ACHN (cell line): Measurements from ENCODE around the gene DGKI.

Experiments used
- DNase-seq: peaks from one replicate; pipeline ENCODE4 v3.0.0-alpha.2; 2015
- in situ Hi-C: cut with HindIII; loops from 2 replicates; pipeline ENCODE4 v1.10.0; 2017; ENCODE audit warnings: low sequenced_read_pairs, low pct_ligation_motif_present, low pct_unique_long_range_greater_than_20kb

DGKI gene

DNA sequence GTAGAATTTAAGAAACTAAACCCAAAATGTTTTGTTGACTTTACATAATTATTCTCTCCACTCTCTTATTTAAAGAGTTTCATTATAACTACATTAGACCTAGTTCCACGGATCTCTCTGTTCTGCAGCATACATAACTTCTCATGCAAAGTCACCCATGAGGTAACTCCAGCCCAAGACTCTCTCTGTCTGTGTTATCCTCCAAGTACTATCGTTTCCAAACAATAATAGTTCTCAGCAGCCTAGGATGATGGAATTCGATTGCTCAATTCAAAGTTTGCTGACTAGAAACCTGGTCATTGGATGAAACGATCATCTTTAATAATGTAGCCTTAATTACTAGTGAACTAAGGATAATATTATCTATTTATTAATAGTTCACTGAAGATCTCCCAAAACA lies 300.1 kb downstream of the DGKI start:
- in situ Hi-C loops, result no loop called here
- DNase-seq, result no peak

DNA sequence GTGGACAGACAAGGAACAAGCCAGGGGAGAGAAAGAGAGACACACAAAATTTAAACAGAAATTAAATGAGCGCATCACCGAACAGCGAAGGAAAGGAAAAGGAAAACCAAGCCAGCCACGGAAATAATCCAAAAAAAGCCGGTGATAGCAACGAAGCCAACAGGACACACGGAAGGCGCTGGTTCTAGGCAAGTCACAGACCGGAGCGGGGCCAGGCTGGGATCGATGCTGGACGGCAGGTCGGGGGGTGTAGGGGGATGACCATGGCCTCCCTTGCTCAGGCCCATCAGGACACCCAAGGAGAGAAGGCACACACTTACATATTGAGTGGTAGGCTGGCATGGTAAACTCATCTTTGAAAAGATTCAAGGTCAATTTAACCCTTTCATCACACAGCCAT lies 300.8 kb downstream of the DGKI start:
- no peak for DNase-seq
- in situ Hi-C loops, result no loop called here

DNA sequence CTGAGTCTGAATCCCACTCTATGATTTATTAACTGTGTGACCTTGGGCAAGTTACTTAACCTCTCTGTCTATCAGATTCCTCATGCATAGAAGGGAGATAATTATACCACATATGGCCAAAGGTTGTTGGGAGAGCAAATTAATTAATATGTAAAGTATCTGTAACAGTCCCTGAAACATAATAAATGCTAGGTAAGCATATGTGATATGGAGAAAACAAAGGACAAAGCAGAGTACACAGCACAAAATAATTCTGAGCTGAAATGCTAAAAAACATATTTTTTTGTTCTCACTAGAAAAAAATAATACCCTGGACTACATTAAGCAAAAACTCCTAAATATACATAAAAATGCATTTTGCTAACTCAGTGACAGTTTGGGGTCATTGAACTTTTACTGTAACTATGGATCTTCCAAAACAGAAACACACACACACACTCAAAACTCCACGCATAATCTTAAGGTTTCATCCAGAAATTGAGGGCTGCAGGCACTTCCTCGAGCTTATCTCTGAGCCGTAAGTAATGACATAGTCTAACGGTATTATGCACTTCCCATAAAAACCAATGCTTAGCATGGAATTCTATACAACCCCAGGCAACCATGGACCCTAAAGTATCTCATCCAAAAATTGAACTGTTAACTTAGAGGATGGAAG lies 301.6 kb downstream of the DGKI start:
- no peak for DNase-seq
- in situ Hi-C loops, result no loop called here

DNA sequence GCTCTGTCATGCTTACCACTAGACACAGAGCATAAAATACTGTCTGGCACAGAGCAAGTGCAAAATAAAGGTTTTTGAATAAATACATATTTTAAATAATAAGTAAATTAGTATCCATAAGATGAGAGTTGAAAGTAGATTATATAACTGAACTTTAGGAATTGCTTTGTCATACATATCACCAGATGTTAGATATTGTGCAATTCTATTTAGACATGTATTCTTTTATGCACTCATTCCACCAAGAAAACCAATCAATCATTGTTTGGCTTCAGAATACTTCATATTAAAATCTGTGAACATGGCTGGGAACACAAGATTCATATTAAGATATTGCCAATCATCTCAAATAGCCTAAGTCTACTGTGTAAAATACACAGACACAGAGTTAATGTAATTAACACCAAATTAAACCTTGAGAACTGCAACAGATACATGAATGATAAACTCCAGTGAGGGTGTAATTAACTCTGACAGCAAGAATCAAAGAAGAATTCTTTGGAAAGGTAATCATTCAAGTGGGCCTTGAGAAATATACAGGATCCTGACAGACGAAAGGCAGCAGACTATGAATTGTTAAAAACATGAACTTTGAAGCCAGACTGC lies 302.2 kb downstream of the DGKI start:
- in situ Hi-C loops, result no loop called here
- no peak for DNase-seq

DNA sequence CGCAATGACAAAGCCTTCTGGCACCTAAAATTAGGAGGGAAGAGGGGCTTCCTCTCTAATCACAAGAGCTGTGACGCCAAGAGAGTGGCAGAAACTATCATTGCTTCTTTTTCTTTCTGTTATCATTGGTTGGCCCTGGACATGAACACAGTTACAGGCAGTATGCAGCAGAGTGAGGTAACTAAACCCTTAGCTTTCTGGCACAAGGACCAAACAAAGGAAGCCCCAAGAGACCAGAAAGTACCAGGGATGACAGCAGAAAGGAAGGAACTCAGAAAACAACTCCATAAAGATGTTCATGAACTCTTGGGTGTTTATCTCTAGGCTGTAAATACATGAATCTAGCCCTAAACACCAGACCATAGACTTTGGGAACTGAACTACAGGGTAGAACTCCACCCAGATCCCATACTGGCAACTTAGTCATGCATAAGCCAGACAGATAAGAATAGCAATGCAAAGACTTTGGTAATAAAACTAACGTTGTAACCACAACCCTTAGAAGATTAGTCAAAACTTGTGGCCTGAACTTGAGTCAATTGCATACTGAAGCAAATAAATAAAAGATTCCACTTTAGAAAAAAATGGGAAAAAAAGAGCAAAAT lies 307.6 kb downstream of the DGKI start:
- no peak for DNase-seq
- in situ Hi-C loops, result no loop called here

DNA sequence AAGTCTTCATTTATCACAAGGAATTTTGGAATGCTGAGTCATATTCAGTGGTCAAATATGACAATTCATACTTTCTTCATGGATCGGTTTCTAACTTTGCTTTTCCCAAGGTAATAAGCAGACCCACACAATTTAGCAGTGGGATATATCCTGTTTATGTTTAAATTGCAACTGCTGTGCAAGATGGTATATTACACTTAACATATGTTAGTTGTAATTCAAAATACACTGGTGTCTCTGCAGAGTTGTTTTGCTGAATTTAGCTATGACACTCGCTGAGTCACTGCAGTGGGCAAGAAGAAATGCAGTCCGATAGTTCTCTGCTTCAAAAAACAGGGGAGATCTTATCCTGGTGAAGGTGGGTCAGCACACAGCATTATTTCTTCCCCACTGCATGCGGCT lies 308.4 kb downstream of the DGKI start:
- no peak for DNase-seq
- in situ Hi-C loops, result no loop called here

DNA sequence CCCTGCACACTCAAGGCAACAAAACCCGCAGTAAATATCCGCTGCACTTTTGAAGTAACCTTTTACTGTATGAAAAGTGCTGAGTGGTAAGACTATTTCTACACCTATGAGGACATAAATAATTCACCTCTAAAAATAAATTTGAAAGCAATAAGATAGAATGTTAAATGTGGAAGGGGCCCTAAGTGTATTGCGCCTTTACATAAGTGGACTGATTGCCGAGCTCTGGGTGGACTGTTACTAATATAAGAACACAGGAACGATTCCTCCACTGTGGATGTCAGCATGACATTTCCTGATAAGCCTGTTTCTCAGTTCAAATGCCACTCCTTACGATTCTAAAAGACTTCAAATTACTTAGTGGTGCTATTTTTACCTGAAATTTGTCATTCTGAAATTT lies 311.2 kb downstream of the DGKI start:
- no peak for DNase-seq
- in situ Hi-C loops, result no loop called here

DNA sequence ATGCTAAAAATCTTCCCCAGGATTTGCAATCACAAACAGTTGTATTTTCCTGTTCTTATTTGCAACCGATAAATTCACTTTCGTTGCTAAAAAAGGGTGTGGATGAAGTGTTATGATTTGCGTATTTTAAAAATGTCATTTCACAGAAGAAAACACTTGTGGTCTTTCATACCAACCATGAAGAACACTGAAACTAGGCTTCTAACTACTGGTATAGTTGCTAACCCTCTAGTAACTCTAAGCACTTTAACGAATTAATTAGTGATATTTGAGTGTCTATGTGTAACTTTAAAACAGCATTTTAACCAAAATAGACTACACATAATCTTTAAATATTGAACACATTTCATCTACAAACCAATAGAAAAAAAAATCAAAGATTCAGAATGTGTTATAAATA lies 315.1 kb downstream of the DGKI start:
- in situ Hi-C loops, result no loop called here
- DNase-seq, result no peak

DNA sequence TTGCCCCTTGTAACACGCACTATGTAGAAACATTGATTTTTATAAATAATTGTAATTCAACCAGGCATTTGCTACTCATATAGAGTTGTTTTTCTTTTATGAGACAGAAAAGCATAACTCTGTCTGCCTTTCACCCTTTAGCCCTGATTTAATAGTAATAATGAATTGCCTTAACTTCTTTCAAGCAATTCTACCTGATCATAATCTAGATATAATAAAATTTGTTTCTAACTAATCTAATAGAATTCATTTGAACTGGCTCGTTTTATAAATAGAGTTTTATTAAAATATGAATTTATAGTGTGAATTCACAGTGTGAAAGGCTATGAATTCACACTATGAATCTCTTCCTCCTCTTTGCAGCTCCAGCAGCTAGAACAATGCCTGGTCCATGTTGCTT lies 319.1 kb downstream of the DGKI start:
- in situ Hi-C loops, result no loop called here
- DNase-seq, result no peak

DNA sequence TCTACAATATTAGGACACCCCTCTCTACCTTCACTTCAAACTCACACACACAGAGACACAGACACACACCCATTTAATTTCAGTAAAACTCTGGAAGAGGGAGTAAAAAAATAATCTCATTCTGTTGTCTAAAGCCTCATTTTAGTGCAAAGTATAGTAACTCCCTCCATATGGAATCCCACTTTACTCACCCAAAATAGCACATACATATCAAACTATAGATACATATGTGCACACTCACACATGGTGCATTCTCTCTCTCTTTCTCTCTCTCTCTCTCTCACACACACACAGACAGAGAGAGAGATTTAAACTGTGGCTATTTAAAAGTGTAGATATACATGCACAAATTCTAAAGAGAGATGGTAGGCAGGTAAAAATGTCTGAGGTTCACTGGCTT lies 323.6 kb downstream of the DGKI start:
- in situ Hi-C loops, result no loop called here

DNA sequence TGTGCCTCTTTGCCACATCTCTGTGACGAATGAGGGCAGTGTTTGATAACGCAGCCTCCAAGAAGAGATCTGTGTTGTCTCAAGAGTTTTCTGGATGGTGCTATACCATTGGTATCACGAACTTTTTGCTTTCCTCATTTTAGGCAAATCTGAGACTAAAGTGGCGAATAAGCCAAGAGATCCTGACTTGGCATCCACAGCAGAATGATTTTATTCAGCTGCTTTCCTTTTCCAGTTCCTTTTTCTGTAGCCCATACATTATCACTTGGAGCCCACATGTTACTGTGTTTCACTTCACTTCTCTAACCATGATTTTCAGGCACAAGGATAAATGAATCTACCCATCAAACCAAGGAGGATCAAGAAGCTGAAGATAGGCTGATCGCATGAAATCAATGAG lies 325.3 kb downstream of the DGKI start:
- DNase-seq, result no peak
- in situ Hi-C loops, result no loop called here

More for the DNA sequence above, 323.6 kb downstream of the DGKI start:
- DNase-seq, result no peak

DNA sequence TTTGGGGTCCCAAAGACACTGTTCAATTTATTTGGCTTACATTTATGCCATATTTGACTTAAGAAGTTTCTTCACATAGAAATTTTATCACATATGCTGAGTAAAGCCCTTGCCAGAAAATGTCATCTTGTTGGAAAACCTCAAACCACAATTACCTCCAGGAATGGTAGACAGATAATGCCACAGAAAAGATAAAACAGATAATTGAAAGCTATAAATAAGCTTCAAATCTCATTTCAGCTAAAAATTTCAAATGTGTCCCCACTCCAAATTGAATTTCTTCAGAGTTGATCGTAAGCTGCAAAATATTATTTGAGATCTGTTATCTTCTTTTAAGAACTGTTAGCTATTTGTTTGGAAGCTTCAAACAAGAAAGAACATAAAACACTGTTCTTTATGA lies 326.8 kb downstream of the DGKI start:
- in situ Hi-C loops, result no loop called here
- no peak for DNase-seq

DNA sequence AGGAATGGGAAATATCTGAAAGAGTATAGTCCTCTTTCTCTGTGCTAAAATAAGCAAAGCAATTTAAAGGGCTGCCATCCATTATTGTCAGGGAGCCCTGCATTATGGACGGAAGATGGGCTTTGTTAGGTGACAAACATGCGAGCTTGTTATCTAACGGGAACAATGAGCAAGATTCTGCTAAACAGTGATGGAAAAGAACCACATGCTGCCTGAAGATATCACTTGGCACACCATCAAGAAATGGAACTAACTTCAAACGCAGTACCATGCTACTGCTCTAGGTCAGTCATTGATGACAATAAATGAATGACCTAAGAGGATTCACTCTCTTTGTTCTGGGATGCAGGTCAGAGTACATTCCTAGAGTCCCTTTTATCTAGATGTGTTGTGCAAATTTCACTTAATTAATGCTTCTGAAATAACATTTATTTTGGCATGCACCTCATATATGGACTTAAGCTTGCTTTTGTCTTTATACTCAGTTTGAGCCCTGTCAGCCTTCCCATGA lies 327.5 kb downstream of the DGKI start:
- in situ Hi-C loops, result no loop called here
- no peak for DNase-seq

DNA sequence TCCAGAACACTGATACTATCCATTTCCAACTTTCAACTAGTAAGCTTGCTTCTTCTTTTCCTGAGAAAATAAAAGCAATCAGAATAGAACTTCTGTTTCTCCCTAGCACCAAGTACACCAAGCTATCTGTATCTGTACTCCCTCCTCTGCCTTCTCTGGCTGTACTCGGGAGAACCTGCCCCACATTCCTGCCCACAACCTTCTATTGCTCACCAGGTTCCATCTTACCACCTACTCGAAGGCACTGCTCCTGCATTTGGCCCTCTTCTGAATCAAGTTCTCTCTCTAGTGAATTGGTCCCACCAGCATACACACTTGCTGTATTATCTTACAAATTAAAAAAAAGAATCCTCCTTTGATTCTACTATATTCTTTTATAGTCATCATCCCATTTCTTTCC lies 333.7 kb downstream of the DGKI start:
- in situ Hi-C loops, result no loop called here

DNA sequence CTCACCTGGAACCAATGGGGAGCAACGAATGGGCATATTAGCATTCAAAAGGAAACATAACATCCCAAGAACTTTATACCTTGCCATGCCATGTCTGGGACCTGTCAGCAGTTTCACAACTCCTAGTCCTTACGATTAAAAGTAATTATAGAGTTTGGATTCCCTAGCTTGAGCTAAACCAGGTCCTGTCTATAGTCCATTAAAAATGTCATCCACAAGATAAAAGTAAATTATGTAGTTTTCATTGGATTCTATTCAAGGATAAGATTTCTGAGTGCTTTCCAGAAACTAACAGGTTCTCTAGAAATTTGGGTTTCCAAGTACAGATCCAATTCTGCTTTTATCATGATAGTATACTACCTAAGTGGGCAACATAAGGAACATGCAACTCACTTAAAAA lies 339.7 kb downstream of the DGKI start:
- no peak for DNase-seq
- in situ Hi-C loops, result no loop called here

More for the DNA sequence above, 333.7 kb downstream of the DGKI start:
- DNase-seq, result no peak

DNA sequence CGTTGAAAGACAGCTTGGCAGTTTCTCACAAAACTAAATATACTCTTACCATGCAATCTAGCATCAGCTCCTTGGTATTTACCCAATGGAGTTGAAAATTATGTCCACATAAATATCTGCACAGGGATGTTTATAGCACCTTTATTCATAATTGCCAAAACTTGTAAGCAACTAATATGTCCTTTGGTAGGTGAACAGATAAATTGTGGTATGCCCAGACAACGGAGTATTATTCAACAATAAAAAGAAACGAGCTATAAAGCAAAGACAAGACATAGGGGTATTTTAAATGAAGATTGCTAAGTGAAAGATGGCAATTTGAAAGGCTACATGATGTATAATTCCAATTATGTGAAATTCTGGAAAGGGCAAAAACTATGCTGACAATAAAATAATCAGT lies 340.7 kb downstream of the DGKI start:
- in situ Hi-C loops, result no loop called here
- DNase-seq, result no peak

DNA sequence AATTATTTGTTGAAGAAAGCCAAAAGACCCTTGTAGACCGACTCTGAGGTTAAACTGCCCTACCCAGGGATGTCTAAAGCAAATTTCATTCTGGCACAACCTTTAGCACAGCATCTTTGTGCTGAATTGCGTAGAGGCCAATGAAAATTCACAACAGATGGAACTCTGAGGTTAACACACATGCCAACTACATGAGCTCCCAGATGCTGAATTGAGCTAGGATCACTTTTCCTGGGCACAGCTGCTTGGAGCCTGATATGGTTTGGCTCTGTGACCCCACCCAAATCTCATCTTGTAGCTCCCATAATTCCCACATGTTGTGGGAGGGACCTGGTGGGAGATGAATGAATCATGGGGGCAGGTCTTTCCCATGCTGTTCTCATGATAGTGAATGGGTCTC lies 345.2 kb downstream of the DGKI start:
- DNase-seq, result no peak
- in situ Hi-C loops, result no loop called here

DNA sequence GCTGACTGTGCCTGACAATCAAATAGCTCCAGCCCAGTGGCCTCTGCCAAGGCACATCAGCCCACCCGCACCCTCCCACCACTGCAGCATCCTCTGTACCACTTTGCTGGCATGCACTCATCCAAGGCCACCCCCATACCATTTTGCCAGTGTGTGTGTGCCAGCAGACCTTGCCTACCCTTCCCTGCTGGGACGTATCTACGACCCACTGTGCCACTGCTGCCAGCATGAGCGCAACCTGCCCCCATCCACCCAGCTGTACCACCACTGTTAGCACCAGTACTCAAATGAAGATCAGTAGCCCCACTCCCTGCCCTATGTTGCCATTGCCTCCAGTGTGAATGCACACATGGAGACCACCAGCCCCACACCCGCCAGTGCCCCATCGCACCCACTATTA lies 353.9 kb downstream of the DGKI start:
- DNase-seq, result no peak
- in situ Hi-C loops, result no loop called here

DNA sequence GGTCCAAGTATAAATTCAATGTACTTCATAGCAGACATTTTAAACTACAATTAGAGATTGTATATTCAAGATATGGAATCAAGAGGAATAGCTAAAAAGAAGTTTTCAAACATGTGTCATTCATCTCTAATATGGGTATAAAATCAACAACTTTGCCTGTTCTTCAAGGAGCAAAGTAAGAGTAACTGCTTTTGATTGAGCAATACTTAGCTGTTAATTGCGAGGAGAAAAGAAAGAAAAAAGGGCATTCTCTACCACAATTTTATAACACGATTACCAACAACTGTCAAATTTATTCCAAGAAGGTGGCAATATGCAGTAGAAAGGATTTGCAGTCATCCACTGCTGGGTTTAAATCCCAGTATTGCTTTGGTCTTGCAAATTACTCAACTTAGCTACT lies 356.9 kb downstream of the DGKI start:
- DNase-seq, result no peak
- in situ Hi-C loops, result no loop called here

DNA sequence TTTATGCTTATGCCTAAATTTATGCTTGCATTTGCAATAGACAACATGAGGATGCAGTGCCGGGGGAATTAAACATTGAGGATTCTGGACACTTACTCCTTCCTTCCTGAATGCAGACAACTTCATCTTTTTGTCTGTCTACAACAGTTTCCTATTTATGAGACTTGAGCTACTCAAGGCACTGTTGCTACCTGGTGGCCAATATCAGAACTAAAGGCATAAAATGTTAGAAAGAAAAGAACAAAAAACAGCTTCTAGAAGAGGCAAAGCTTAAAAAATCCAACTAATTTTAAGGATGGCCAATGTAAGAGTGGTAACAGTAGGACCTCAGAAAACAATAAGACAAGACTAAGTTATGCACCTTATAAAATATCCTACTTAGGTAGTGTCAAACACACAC lies 358.7 kb downstream of the DGKI start:
- no peak for DNase-seq
- in situ Hi-C loops, result no loop called here
